ENCODE data around the gene PLA2G2E.
"Not testable (repeated sequence)": the region's sequence is repeated elsewhere in the genome, so short reads cannot be mapped to it uniquely, and the experiment has no call there.

PLA2G2E gene

DNA sequence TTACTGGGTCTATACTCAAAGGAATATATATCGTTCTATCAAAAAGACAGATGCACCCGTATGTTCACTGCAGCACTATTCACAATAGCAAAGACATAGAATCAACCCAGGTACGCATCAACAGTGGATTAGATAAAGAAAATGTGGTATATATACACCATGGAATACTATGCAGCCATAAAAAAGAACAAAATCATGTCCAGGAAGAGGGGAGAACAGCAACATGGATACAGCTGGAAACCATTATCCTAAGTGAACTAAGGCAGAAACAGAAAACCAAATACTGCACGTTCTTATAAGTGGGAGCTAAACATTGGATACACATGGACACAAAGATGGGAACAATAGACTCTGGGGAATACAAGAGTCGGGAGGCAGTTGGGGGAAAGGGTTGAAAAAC, 42.6 kb downstream of the PLA2G2E start:
- DNase-seq, result not testable (repeated sequence)

DNA sequence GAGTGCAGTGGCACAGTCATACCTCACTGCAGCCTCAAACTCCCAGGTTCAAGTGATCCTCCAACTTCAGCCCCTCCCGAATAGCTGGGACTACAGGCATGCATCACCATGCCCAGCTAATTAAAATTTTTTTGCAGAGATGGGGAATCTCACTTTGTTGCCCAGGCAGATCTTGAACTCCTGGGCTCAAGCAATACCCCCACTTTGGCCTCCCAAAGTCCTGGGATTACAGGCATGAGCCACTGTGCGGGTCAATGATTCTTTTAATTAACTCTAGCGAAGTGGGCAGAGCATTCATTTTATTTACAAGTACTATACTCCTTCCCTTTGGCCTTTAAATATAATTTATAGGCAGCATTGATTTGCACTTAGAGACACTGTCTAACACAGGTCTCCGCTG, 43.8 kb downstream of the PLA2G2E start:
- DNase-seq, result no peak

DNA sequence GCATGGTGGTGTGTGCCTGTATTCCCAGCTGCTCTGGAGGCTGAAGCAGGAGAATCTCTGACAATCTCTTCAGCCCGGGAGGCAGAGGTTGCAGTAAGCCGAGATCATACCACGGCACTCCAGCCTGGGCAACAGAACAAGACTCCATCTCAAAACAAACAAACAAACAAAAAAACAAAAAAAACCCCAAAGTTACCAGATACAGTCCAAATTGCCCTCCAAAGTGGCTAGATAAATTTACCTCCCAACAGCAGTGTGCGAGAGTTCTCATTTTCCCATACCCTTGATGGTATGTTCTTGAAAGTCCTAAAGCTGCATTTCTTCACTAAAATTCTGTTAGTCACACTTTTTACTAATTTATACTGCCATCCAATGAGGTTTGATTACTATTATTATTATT, 44.2 kb downstream of the PLA2G2E start:
- no peak for DNase-seq

DNA sequence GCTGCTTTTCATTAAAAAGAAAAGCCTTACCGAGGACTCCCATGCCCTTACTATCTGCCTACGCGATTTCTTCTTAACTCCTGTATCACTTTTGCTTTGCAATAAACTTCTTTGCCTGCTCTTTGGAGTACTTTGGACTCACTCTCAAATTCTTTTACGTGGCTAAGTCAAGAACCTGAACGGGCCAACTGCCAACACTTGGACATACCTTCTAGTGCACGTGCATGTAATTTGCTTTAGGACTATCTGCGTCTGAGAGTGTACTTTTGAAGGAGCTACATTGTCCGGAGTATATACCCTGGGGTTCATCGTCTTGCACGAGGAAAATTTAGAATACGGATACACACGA, 44.8 kb downstream of the PLA2G2E start:
- no peak for DNase-seq

DNA sequence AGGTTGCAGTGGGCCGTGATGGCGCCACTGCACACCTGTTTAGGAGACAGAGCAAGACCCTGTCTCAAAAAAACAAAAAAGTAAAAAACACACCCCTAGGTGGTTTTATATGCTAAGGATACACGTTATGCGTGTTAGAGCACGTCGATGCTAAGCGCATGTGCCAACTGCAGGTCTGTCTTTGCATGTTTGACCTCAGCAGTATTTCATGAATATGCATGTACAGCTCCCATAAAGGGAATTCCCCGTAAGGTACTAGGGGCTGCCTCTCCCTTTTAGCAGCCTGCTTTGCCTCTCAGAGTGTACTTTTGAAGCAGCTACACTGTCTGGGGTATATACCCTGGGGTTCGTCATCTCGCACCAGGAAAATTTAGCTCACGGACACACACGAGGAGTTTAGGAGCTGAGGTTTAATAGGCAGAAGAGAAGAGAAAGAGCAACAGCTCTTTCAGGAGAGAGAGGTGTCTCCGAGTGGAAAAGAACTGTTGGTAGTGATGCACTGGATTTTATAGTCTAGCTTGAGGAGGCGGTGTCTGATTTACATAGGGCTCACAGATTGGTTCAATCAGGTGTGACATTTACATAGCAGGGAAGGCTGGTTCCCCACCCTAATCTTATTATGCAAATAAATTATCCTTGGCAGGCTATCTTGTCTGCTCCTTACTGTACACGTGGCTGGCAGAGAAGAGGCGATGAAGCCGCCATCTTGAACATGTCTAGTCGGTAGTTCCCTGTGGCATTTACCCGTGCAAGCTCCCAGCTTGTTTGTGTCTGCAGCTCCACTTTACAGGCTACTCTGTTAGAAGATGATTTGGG, 45.4 kb downstream of the PLA2G2E start:
- no peak for DNase-seq

DNA sequence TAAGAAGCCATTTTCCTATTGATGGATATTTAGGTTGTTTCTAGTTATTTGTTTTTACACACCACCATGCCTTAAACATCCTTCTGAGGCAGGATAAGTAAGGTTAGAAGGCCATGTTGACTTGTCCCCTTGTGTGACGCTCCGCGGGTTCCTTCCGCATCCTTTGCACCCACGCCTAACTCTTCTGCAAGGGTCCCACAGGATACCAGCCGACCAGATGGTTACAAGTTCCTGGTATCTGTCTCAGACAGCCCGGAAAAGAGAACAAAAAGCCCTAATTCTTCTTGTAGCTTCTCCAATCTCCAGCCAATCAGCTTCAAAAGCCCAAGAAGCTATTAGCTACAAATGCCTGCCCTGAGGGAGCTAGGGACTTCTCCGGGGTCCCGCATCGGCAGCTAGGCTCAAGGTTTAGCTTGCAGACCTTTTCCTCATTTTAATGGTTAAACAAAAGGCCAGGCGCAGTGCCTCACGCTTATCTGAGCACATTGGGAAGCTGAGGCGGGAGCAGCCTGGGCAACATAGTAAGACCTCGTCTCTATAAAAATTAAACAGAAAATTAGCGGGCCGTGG, 46.2 kb downstream of the PLA2G2E start:
- no peak for DNase-seq

DNA sequence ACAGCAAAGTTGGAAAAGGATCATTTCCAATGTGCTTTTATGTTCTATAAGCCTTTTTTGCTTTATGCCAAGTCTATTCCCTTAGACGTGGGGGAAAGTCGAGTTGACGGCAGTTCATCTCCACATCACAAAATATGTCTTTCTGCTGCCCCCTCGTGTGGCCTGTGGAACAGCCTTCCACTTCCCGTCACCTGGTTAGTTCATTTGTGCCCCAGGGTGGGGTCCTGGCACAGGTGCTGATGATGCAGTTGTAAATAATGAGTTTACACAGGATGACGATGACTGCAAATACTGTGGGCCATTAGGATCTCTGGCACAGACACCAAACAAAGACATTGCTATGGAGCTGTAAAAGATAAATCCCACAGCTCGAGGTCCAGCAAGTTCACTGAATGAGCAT, 51.2 kb downstream of the PLA2G2E start:
- no peak for DNase-seq

Data from stimulated activated CD4-positive, alpha-beta T cell treated with anti-CD3 and anti-CD28 coated beads, Interleukin-12 subunit alpha, Interleukin-12 subunit beta, amount 100 ng/mL, for 4 hours (primary cell).